B cell (primary cell): ENCODE measurements around the gene LRRIQ3. TPM values are rescaled to one million over a fixed set of nuclear protein-coding genes. Genes with fewer than 3 reads are reported as not detected.

Experiments
- ATAC-seq: fragments of 200-7000 bp; cut with Tn5 transposase; one replicate; pipeline ENCODE4 v1.10.0; 2021; ENCODE audit warnings: low read depth, mild to moderate bottlenecking, moderate number of reproducible peaks, moderate library complexity
- CTCF ChIA-PET: fragments of 350-600 bp; sonication (Branson Sonifier 250); formaldehyde crosslinking; loops from one replicate; lab custom pipeline; 2021; ENCODE audit warnings: antibody characterized with exemption, inconsistent platforms; lab: Charles Lee
- POLR2A ChIA-PET: fragments of 350-600 bp; sonication (Branson Sonifier 250); formaldehyde crosslinking; loops from one replicate; lab custom pipeline; 2021; ENCODE audit warnings: antibody characterized with exemption; lab: Charles Lee
- DNase-seq: peaks from one replicate; pipeline ENCODE4 v3.0.0; 2013
- H2AFZ ChIP-seq: 2 replicates; pipeline ENCODE4 v1.6.1; 2012; ENCODE audit warnings: mild to moderate bottlenecking, low read depth, low read length; ENCODE audit not compliant: insufficient read depth, poor library complexity, severe bottlenecking
- H3K27ac ChIP-seq, 2 donors: 1 replicate in 1 of 2; 2 replicates in 1 of 2; pipeline ENCODE4 v1.5.1; 2012 to 2013; ENCODE audit warnings: low read length in 2 of 2, mild to moderate bottlenecking in 2 of 2, moderate library complexity in 1 of 2
- H3K27me3 ChIP-seq, 4 experiments: fragments of 200-600 bp in 1 of 4; sonication (generic) in 1 of 4; replicated peaks in 1 of 4; 1 replicate in 2 of 4; 2 replicates in 2 of 4; pipeline versions ENCODE4 v1.6.1 to v1.7.0; 2013 to 2016; ENCODE audit warnings: low read length in 3 of 4, mild to moderate bottlenecking in 2 of 4, mixed read lengths in 1 of 4, moderate library complexity in 1 of 4; ENCODE audit not compliant: insufficient read depth in 4 of 4, control insufficient read depth in 3 of 4; ENCODE audit errors: control extremely low read depth in 1 of 4
- H3K36me3 ChIP-seq, 2 experiments: replicated peaks in 1 of 2; 1 replicate in 1 of 2; 2 replicates in 1 of 2; pipeline versions ENCODE4 v1.6.1 to v1.7.1; 2013; ENCODE audit warnings: low read length in 1 of 2; ENCODE audit not compliant: insufficient read depth in 2 of 2, control insufficient read depth in 1 of 2; ENCODE audit errors: control extremely low read depth in 1 of 2, extremely low read depth in 1 of 2
- H3K4me1 ChIP-seq, 2 donors: fragments of 200-600 bp in 1 of 2; sonication (generic) in 1 of 2; 1 replicate in 1 of 2; 2 replicates in 1 of 2; pipeline versions ENCODE4 v1.5.1 to v1.6.1; 2013 to 2017; ENCODE audit warnings: low read length in 2 of 2; ENCODE audit not compliant: control insufficient read depth in 2 of 2, insufficient read depth in 2 of 2
- H3K4me2 ChIP-seq: replicated peaks from 2 replicates; pipeline ENCODE3; 2012; ENCODE audit warnings: mild to moderate bottlenecking, low read depth, low read length; ENCODE audit not compliant: poor library complexity, severe bottlenecking
- H3K4me3 ChIP-seq, 5 experiments: fragments of 200-600 bp in 1 of 5; sonication (generic) in 1 of 5; 1 replicate in 3 of 5; 2 replicates in 2 of 5; pipeline versions ENCODE4 v1.5.1 to v1.7.0; 2011 to 2016; ENCODE audit warnings: low read length in 4 of 5, mild to moderate bottlenecking in 4 of 5, low read depth in 2 of 5, control low read depth in 1 of 5, moderate library complexity in 1 of 5; ENCODE audit not compliant: insufficient read depth in 1 of 5; ENCODE audit errors: control extremely low read depth in 1 of 5, extremely low read depth in 1 of 5
- H3K79me2 ChIP-seq: fragments of 200-600 bp; sonication (generic); one replicate; pipeline ENCODE4 v1.6.0; 2016; ENCODE audit warnings: low read length; ENCODE audit not compliant: control insufficient read depth, insufficient read depth
- H3K9ac ChIP-seq: fragments of 200-600 bp; sonication (generic); 2 replicates; pipeline ENCODE4 v1.6.1; 2017; ENCODE audit warnings: mild to moderate bottlenecking, low read length, moderate library complexity
- H3K9me3 ChIP-seq, 3 donors: one replicate each; pipeline versions ENCODE4 v1.6.1 to v1.7.1; 2013; ENCODE audit warnings: low read length in 2 of 3; ENCODE audit not compliant: control insufficient read depth in 2 of 3, insufficient read depth in 1 of 3; ENCODE audit errors: control extremely low read depth in 1 of 3
- H4K20me1 ChIP-seq: 2 replicates; pipeline ENCODE4 v1.6.0; 2012; ENCODE audit warnings: mild to moderate bottlenecking, low read length; ENCODE audit not compliant: insufficient read depth, control insufficient read depth, poor library complexity, severe bottlenecking
- H3K27ac Mint-ChIP-seq: one replicate; pipeline ENCODE4 v1.8.0; 2021; ENCODE audit warnings: mixed read lengths
- H3K27me3 Mint-ChIP-seq: one replicate; pipeline ENCODE4 v1.8.0; 2021; ENCODE audit warnings: mixed read lengths
- H3K4me1 Mint-ChIP-seq: one replicate; pipeline ENCODE4 v1.8.0; 2021; ENCODE audit warnings: mixed read lengths
- H3K4me3 Mint-ChIP-seq: one replicate; pipeline ENCODE4 v1.8.0; 2021; ENCODE audit warnings: mixed read lengths
- H3K9me3 Mint-ChIP-seq: one replicate; pipeline ENCODE4 v1.8.0; 2022; ENCODE audit warnings: mixed read lengths; ENCODE audit not compliant: insufficient read depth
- EZH2 ChIP-seq: IDR thresholded peaks from 2 replicates; pipeline ENCODE4 v1.6.1; 2012; ENCODE audit warnings: borderline replicate concordance, low read depth, mild to moderate bottlenecking, moderate library complexity, low read length; ENCODE audit not compliant: insufficient read depth, poor library complexity, severe bottlenecking
- WGBS: methylation state at CpG from one replicate; pipeline ENCODE4 v1.1.5; 2013; ENCODE audit warnings: missing lambda C conversion rate; ENCODE audit not compliant: insufficient coverage; 5-methylcytosine and 5-hydroxymethylcytosine counted together
- intact Hi-C: fragments of 100-400 bp; cut with micrococcal nuclease; formaldehyde crosslinking; loops from one replicate; pipeline ENCODE4 v1.10.0; 2022
- polyA plus RNA-seq: library from polyadenylated mRNA; depleted of rRNA; stranded (reverse); fragments of >200 nt; gene quantifications from 2 replicates; pipeline ENCODE4 v1.2.3, GENCODE V29; 2012
- total RNA-seq, 2 donors: library from RNA; stranded (reverse); fragments of 120-200 nt in 1 of 2; gene quantifications; 1 replicate in 1 of 2; 2 replicates in 1 of 2; pipeline versions ENCODE4 v1.2.3 to v1.2.4, GENCODE V29; 2013 to 2022
- TF ChIP-seq, protein P1 (sequence below): fragments of 200-600 bp; IDR thresholded peaks from one replicate; pipeline ENCODE4 v1.8.0; 2022; ENCODE audit warnings: antibody characterized with exemption, mild to moderate bottlenecking

The LRRIQ3 gene
- total and polyA plus RNA-seq, 2 donors (not counting 1 experiment from before 2014, with no cell fraction given), result 1.1 to 2.2 TPM

DNA sequence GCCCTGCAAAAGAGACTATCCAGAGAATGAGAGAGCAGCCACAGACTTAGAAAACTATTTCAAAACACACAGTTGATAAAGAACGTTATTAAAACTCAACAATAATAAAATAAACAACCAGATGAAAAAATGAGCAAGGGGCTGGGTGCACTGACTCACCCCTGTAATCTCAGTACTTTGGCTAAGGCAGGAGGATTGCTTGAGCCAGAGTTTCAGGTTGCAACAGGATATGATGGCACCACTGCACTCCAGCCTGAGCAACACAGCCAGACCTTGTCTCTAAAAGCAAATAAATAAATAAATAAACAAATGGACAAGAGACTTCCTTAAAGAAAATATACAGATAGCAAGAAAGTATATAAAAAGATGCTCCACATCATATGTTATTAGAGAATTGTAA, 144.6 kb downstream of the LRRIQ3 start:
- Histone ChIP-seq H3K79me2 (no peaks in the 10 kb centered on the region), H3K9ac (no peak overlapping the region), H3K27me3 (no peaks in the 10 kb centered on the region), H3K36me3 (no peaks in the 10 kb centered on the region), H3K27ac (no peak overlapping the region), H3K4me1 (no peaks in the 10 kb centered on the region), H3K9me3 (no peaks in the 10 kb centered on the region), H2AFZ (no peak overlapping the region), H4K20me1 (no peaks in the 10 kb centered on the region), H3K4me3 (no peak overlapping the region), H3K4me2 (no peak overlapping the region)
- POLR2A ChIA-PET, result no interaction called here
- Mint-ChIP-seq H3K4me3 (no peak overlapping the region), H3K27me3 (no peaks in the 10 kb centered on the region), H3K9me3 (peaks cover 3% of the 10 kb centered on the region), H3K4me1 (no peaks in the 10 kb centered on the region), H3K27ac (no peak overlapping the region)
- CTCF ChIA-PET, result no interaction called here
- ATAC-seq (no peak), DNase-seq (no peak)
- TF ChIP-seq EZH2, result no peak
- TF ChIP-seq, protein P1, sequence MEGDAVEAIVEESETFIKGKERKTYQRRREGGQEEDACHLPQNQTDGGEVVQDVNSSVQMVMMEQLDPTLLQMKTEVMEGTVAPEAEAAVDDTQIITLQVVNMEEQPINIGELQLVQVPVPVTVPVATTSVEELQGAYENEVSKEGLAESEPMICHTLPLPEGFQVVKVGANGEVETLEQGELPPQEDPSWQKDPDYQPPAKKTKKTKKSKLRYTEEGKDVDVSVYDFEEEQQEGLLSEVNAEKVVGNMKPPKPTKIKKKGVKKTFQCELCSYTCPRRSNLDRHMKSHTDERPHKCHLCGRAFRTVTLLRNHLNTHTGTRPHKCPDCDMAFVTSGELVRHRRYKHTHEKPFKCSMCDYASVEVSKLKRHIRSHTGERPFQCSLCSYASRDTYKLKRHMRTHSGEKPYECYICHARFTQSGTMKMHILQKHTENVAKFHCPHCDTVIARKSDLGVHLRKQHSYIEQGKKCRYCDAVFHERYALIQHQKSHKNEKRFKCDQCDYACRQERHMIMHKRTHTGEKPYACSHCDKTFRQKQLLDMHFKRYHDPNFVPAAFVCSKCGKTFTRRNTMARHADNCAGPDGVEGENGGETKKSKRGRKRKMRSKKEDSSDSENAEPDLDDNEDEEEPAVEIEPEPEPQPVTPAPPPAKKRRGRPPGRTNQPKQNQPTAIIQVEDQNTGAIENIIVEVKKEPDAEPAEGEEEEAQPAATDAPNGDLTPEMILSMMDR, result no peak
- no CpG with 5 or more reads among the region's 1 CpG for WGBS
- intact Hi-C loops, result no loop called here

GRCh38 chr1:74050386-74050785, 147.6 kb downstream of the LRRIQ3 start:
- H3K27ac Mint-ChIP-seq, result no peak overlapping the region
- Histone ChIP-seq H3K79me2 (no peaks in the 10 kb centered on the region), H3K27ac (no peak overlapping the region), H3K4me3 (no peak overlapping the region), H3K9me3 (no peaks in the 10 kb centered on the region), H3K36me3 (no peaks in the 10 kb centered on the region), H2AFZ (no peak overlapping the region), H3K4me2 (no peak overlapping the region), H3K9ac (no peak overlapping the region), H3K4me1 (no peaks in the 10 kb centered on the region), H3K27me3 (no peaks in the 10 kb centered on the region), H4K20me1 (no peaks in the 10 kb centered on the region)
- ChIA-PET POLR2A (no interaction called here), CTCF (no interaction called here)
- no peaks in the 10 kb centered on the region for H3K27me3 Mint-ChIP-seq
- 67% methylated on average over 2 of the region's 2 CpGs for WGBS
- H3K4me3 Mint-ChIP-seq, result no peak overlapping the region
- H3K9me3 Mint-ChIP-seq, result peaks cover 3% of the 10 kb centered on the region
- no peak for TF ChIP-seq EZH2
- TF ChIP-seq, protein P1, result no peak
- no peaks in the 10 kb centered on the region for H3K4me1 Mint-ChIP-seq
- ATAC-seq (no peak), DNase-seq (no peak)
- intact Hi-C loops, result no loop called here
